IMR-90 (cell line): ENCODE measurements around the gene SPHK1. TPM values are rescaled to one million over a fixed set of nuclear protein-coding genes. Genes with fewer than 3 reads are reported as not detected.

Experiments
- ATAC-seq: fragments of 200-7000 bp; cut with Tn5 transposase; 2 replicates; pipeline ENCODE4 v1.9.1; 2020; ENCODE audit warnings: low read depth, mild to moderate bottlenecking, moderate library complexity
- BruUV-seq: library from RNA; stranded (reverse); fragments of 400-500 nt; replicated peaks from 2 replicates; lab custom pipeline; 2021; lab: Mats Ljungman, UMichigan
- CTCF ChIA-PET: fragments of 300-600 bp; formaldehyde crosslinking; extraction: SDS; loops from one replicate; lab custom pipeline; 2021; ENCODE audit warnings: antibody characterized with exemption; lab: Yijun Ruan, JAX
- POLR2A ChIA-PET: fragments of 300-600 bp; sonication (Branson Sonifier 250); formaldehyde crosslinking; loops from one replicate; lab custom pipeline; 2022; ENCODE audit warnings: antibody characterized with exemption; ENCODE audit not compliant: unreplicated experiment; lab: Charles Lee
- DNase-seq: peaks from one replicate; pipeline ENCODE4 v3.0.0; 2013
- H2AFZ ChIP-seq: replicated peaks from 2 replicates; pipeline ENCODE3; 2013; ENCODE audit warnings: low read length, mild to moderate bottlenecking; ENCODE audit not compliant: poor library complexity
- H2AK5ac ChIP-seq: 2 replicates; pipeline ENCODE4 v1.6.1; 2013; ENCODE audit warnings: low read depth, low read length, inconsistent platforms
- H2AK9ac ChIP-seq: replicated peaks from 2 replicates; pipeline ENCODE3; 2013; ENCODE audit warnings: mild to moderate bottlenecking, low read depth, low read length, moderate library complexity; ENCODE audit not compliant: poor library complexity
- H2BK120ac ChIP-seq: 2 replicates; pipeline ENCODE4 v1.6.1; 2013; ENCODE audit warnings: low read depth, low read length, inconsistent platforms
- H2BK15ac ChIP-seq: 3 replicates; pipeline ENCODE4 v1.6.1; 2013; ENCODE audit warnings: low read depth, low read length, inconsistent platforms
- H2BK20ac ChIP-seq: 2 replicates; pipeline ENCODE4 v1.6.1; 2013; ENCODE audit warnings: low read depth, mild to moderate bottlenecking, inconsistent platforms, low read length, moderate library complexity
- H2BK5ac ChIP-seq: 2 replicates; pipeline ENCODE4 v1.6.1; 2013; ENCODE audit warnings: mild to moderate bottlenecking, low read depth, low read length, inconsistent platforms; ENCODE audit not compliant: poor library complexity, severe bottlenecking
- H3K14ac ChIP-seq: replicated peaks from 2 replicates; pipeline ENCODE4 v1.6.1; 2013; ENCODE audit warnings: low read depth, low read length, inconsistent platforms
- H3K18ac ChIP-seq: 2 replicates; pipeline ENCODE4 v1.6.1; 2013; ENCODE audit warnings: low read depth, low read length, control low read depth
- H3K23ac ChIP-seq: 2 replicates; pipeline ENCODE4 v1.6.1; 2013; ENCODE audit warnings: low read depth, low read length, inconsistent platforms
- H3K27ac ChIP-seq: 2 replicates; pipeline ENCODE4 v1.5.1; 2013; ENCODE audit warnings: mild to moderate bottlenecking, control low read depth, low read length; ENCODE audit not compliant: insufficient read depth
- H3K27me3 ChIP-seq: 2 replicates; pipeline ENCODE4 v1.6.1; 2013; ENCODE audit warnings: low read length; ENCODE audit not compliant: control insufficient read depth, insufficient read depth
- H3K36me3 ChIP-seq: 2 replicates; pipeline ENCODE4 v1.6.1; 2013; ENCODE audit warnings: low read length, mixed read lengths; ENCODE audit not compliant: control insufficient read depth, insufficient read depth
- H3K4ac ChIP-seq: 2 replicates; pipeline ENCODE4 v1.6.1; 2013; ENCODE audit warnings: low read depth, low read length, inconsistent platforms
- H3K4me1 ChIP-seq: 2 replicates; pipeline ENCODE4 v1.6.1; 2013; ENCODE audit warnings: low read length, mixed read lengths; ENCODE audit not compliant: control insufficient read depth, insufficient read depth
- H3K4me2 ChIP-seq: 2 replicates; pipeline ENCODE4 v1.6.1; 2013; ENCODE audit warnings: low read depth, mild to moderate bottlenecking, control low read depth, low read length, moderate library complexity
- H3K4me3 ChIP-seq: 2 replicates; pipeline ENCODE4 v1.5.1; 2013; ENCODE audit warnings: low read depth, mild to moderate bottlenecking, control low read depth, low read length, moderate library complexity; ENCODE audit not compliant: insufficient read depth
- H3K56ac ChIP-seq: 2 replicates; pipeline ENCODE4 v1.6.1; 2013; ENCODE audit warnings: low read length, inconsistent platforms; ENCODE audit not compliant: insufficient read depth; ENCODE audit errors: extremely low read depth
- H3K79me1 ChIP-seq, 2 experiments: 2 replicates each; pipeline ENCODE4 v1.6.1; 2013; ENCODE audit warnings: low read length in 2 of 2, inconsistent platforms in 1 of 2, low read depth in 1 of 2
- H3K9ac ChIP-seq: 2 replicates; pipeline ENCODE4 v1.6.1; 2013; ENCODE audit warnings: low read depth, low read length, control low read depth
- H3K9me1 ChIP-seq: 2 replicates; pipeline ENCODE4 v1.6.1; 2013; ENCODE audit warnings: low read length, inconsistent platforms; ENCODE audit not compliant: insufficient read depth
- H3K9me3 ChIP-seq: 2 replicates; pipeline ENCODE4 v1.6.1; 2013; ENCODE audit warnings: low read length; ENCODE audit not compliant: control insufficient read depth, insufficient read depth
- H4K20me1 ChIP-seq: 2 replicates; pipeline ENCODE4 v1.6.1; 2013; ENCODE audit warnings: low read length, inconsistent platforms; ENCODE audit not compliant: insufficient read depth
- H4K5ac ChIP-seq: 2 replicates; pipeline ENCODE4 v1.6.1; 2013; ENCODE audit warnings: mild to moderate bottlenecking, low read depth, low read length, control low read depth
- H4K8ac ChIP-seq, 2 experiments: 2 replicates each; pipeline ENCODE4 v1.6.1; 2013; ENCODE audit warnings: low read depth in 2 of 2, low read length in 2 of 2, control low read depth in 1 of 2, inconsistent platforms in 1 of 2
- H4K91ac ChIP-seq: 2 replicates; pipeline ENCODE4 v1.6.1; 2013; ENCODE audit warnings: low read depth, low read length, inconsistent platforms; ENCODE audit not compliant: insufficient read depth
- BHLHE40 ChIP-seq: fragments of 150-350 bp; IDR thresholded peaks from 2 replicates; pipeline ENCODE4 v1.6.1; 2016; ENCODE audit warnings: mild to moderate bottlenecking, low read depth, low read length
- CEBPB ChIP-seq: IDR thresholded peaks from 2 replicates; pipeline ENCODE4 v1.6.1; 2012; ENCODE audit warnings: low read depth, low read length, improper control_type of control experiment
- CHD1 ChIP-seq: IDR thresholded peaks from 2 replicates; pipeline ENCODE4 v1.6.1; 2012; ENCODE audit warnings: low read depth, low read length, improper control_type of control experiment
- FOS ChIP-seq: fragments of 150-350 bp; IDR thresholded peaks from 2 replicates; pipeline ENCODE4 v1.6.1; 2016; ENCODE audit warnings: low read depth, low read length
- MAFK ChIP-seq: IDR thresholded peaks from 2 replicates; pipeline ENCODE4 v1.6.1; 2012; ENCODE audit warnings: low read depth, low read length, improper control_type of control experiment
- MAZ ChIP-seq: IDR thresholded peaks from 2 replicates; pipeline ENCODE4 v1.6.1; 2012; ENCODE audit warnings: low read depth, mild to moderate bottlenecking, low read length, improper control_type of control experiment, moderate library complexity, borderline replicate concordance
- POLR2A ChIP-seq: IDR thresholded peaks from 2 replicates; pipeline ENCODE4 v1.6.1; 2012; ENCODE audit warnings: mild to moderate bottlenecking, low read depth, low read length
- RAD21 ChIP-seq: IDR thresholded peaks from 2 replicates; pipeline ENCODE4 v1.6.1; 2012; ENCODE audit warnings: low read length, improper control_type of control experiment
- SMC3 ChIP-seq: fragments of 150-350 bp; IDR thresholded peaks from 2 replicates; pipeline ENCODE4 v1.6.1; 2016; ENCODE audit warnings: low read depth, mild to moderate bottlenecking, antibody characterized with exemption, low read length, moderate library complexity
- WGBS, 2 experiments: methylation state at CpG; one replicate each; pipeline versions ENCODE4 v1.1.5 to v1.1.7; 2013; ENCODE audit warnings: missing lambda C conversion rate in 2 of 2; ENCODE audit not compliant: insufficient read length in 1 of 2; ENCODE audit errors: extremely low coverage in 2 of 2; 5-methylcytosine and 5-hydroxymethylcytosine counted together
- dilution Hi-C: fragments of 300-500 bp; cut with HindIII; formaldehyde crosslinking; loops from one replicate; pipeline ENCODE4 v1.14.3; 2018; ENCODE audit warnings: low sequenced_read_pairs; ENCODE audit not compliant: unreplicated experiment
- in situ Hi-C: fragments of 300-500 bp; cut with MboI; formaldehyde crosslinking; loops from 3 replicates; pipeline ENCODE4 v1.14.3; 2019; ENCODE audit warnings: low sequenced_read_pairs, inconsistent platforms, mixed read lengths
- intact Hi-C: fragments of 100-400 bp; cut with micrococcal nuclease; formaldehyde crosslinking; loops from 2 replicates; pipeline ENCODE4 v1.10.0; 2022
- polyA plus RNA-seq, 3 experiments: library from polyadenylated mRNA; depleted of rRNA; stranded (reverse); fragments of >200 nt; gene quantifications; 2 replicates each; pipeline ENCODE4 v1.2.3, GENCODE V29; 2012; ENCODE audit warnings: low replicate concordance in 1 of 3
- total RNA-seq: library from RNA; depleted of rRNA; stranded (reverse); fragments of >200 nt; gene quantifications from 2 replicates; pipeline ENCODE4 v1.2.3, GENCODE V29; 2012
- TF ChIP-seq, protein P1 (sequence below): fragments of 150-350 bp; IDR thresholded peaks from 2 replicates; pipeline ENCODE4 v1.6.1; 2016; ENCODE audit warnings: low read depth, mild to moderate bottlenecking, low read length, moderate library complexity, borderline replicate concordance
- TF ChIP-seq, protein P2 (sequence below): conservative IDR thresholded peaks from 2 replicates; pipeline ENCODE4 v1.5.1; 2012; ENCODE audit warnings: mild to moderate bottlenecking, low read depth, low read length, improper control_type of control experiment
- TF ChIP-seq, protein P3 (sequence below): fragments of 150-350 bp; IDR thresholded peaks from 2 replicates; pipeline ENCODE4 v1.6.1; 2017; ENCODE audit warnings: mild to moderate bottlenecking, antibody characterized with exemption, low read length, low read depth

SPHK1 gene
- total and polyA plus RNA-seq, 2 of the 4 experiments (the other 2 are of a cell fraction), result 44.4 to 82.7 TPM

DNA sequence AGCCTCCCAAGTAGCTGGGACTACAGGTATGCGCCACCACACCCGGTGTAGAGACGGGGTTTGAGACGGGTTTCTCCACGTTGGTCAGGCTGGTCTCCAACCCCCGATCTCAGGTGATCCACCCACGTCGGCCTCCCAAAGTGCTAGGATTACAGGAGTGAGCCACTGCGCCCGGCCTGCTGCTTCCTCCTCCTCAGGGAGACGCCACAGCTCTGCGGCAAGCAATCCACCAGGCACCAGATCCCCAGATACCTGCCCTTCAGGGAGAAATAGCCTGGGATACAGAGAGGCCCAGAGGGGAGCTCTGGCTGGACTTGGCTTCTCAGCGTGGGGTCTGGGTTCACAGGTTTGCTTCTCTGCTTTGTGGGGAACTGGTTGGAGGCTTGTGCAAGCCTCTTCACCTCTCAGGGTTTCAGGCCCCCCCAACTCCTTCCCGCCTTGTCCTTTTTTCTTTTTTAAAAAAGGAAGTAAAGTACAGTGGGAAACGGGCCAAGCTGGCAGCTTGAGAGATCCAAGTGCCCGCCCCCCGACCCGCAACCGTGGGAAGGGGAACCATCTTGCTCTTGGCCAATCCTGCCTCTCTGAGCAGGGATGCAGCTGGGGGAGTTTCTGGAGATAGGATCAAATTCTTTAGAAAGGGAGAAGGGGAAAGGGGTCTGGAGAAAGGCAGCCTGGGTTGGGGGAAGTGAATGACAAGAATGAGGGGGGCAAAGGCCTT lies 2.6 kb upstream of the SPHK1 start:
- TF ChIP-seq POLR2A (no peak), CHD1 (no peak), SMC3 (no peak), CEBPB (no peak), BHLHE40 (no peak), MAFK (no peak), MAZ (no peak), FOS (no peak), RAD21 (no peak)
- TF ChIP-seq, protein P1, sequence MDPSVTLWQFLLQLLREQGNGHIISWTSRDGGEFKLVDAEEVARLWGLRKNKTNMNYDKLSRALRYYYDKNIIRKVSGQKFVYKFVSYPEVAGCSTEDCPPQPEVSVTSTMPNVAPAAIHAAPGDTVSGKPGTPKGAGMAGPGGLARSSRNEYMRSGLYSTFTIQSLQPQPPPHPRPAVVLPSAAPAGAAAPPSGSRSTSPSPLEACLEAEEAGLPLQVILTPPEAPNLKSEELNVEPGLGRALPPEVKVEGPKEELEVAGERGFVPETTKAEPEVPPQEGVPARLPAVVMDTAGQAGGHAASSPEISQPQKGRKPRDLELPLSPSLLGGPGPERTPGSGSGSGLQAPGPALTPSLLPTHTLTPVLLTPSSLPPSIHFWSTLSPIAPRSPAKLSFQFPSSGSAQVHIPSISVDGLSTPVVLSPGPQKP, result no peak
- TF ChIP-seq, protein P2, sequence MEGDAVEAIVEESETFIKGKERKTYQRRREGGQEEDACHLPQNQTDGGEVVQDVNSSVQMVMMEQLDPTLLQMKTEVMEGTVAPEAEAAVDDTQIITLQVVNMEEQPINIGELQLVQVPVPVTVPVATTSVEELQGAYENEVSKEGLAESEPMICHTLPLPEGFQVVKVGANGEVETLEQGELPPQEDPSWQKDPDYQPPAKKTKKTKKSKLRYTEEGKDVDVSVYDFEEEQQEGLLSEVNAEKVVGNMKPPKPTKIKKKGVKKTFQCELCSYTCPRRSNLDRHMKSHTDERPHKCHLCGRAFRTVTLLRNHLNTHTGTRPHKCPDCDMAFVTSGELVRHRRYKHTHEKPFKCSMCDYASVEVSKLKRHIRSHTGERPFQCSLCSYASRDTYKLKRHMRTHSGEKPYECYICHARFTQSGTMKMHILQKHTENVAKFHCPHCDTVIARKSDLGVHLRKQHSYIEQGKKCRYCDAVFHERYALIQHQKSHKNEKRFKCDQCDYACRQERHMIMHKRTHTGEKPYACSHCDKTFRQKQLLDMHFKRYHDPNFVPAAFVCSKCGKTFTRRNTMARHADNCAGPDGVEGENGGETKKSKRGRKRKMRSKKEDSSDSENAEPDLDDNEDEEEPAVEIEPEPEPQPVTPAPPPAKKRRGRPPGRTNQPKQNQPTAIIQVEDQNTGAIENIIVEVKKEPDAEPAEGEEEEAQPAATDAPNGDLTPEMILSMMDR, result no peak
- TF ChIP-seq, protein P3, sequence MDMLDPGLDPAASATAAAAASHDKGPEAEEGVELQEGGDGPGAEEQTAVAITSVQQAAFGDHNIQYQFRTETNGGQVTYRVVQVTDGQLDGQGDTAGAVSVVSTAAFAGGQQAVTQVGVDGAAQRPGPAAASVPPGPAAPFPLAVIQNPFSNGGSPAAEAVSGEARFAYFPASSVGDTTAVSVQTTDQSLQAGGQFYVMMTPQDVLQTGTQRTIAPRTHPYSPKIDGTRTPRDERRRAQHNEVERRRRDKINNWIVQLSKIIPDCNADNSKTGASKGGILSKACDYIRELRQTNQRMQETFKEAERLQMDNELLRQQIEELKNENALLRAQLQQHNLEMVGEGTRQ, result no peak
- Histone ChIP-seq H3K9me1 (peaks cover 9% of the 10 kb centered on the region), H3K4me1 (peaks cover 14% of the 10 kb centered on the region), H2BK15ac (no peak overlapping the region), H2BK120ac (peak overlapping the region; percentile 12), H2BK20ac (peak overlapping the region; percentile 47; the same call in 1 of the 2 replicates), H3K4ac (peak overlapping the region; percentile 61), H4K8ac (peak overlapping the region; percentile 53 to 95), H3K27ac (peak overlapping the region; percentile 54; the same call in 1 of the 2 replicates), H3K18ac (no peak overlapping the region), H4K91ac (peak overlapping the region; percentile 83), H3K27me3 (no peaks in the 10 kb centered on the region), H2AFZ (peak overlapping the region; percentile 89), H4K5ac (peak overlapping the region; percentile 9; the same call in 1 of the 2 replicates), H3K4me3 (no peak overlapping the region), H3K56ac (no peak overlapping the region), H4K20me1 (peaks cover 11% of the 10 kb centered on the region), H3K9me3 (no peaks in the 10 kb centered on the region), H2BK5ac (no peak overlapping the region), H2AK5ac (peak overlapping the region; percentile 52), H2AK9ac (peak overlapping the region; percentile 83), H3K9ac (peak overlapping the region; percentile 27; the same call in 1 of the 2 replicates), H3K14ac (peak overlapping the region; percentile 75), H3K36me3 (peaks cover 3% of the 10 kb centered on the region), H3K4me2 (no peak overlapping the region; the same call in 1 of the 2 replicates), H3K79me1 (peaks cover 19 to 60% of the 10 kb centered on the region in 2 experiments), H3K23ac (peak overlapping the region; percentile 7; the same call in 1 of the 2 replicates)
- intact Hi-C loops, result no loop called here
- no TSS peak for BruUV-seq
- DNase-seq (peak; percentile 49), ATAC-seq (no peak)
- dilution Hi-C loops, result no loop called here
- 72% methylated on average over 11 of the region's 19 CpGs; no CpG with 5 or more reads in 1 of the 2 experiments for WGBS, 2 experiments
- ChIA-PET POLR2A (no interaction called here), CTCF (interaction anchor here (0.9 to 1.8 kb wide), 2 partner anchors 11 to 16 kb away, joined by 5 to 9 read pairs; no protein-coding TSS in a partner anchor)
- in situ Hi-C loops, result no loop called here
